Vagina (tissue), 2 donors: ENCODE data around the gene LMAN2L. TPM values are rescaled to one million over a fixed set of nuclear protein-coding genes. Genes with fewer than 3 reads are reported as not detected.

Experiments
- DNase-seq, 2 donors: peaks; one replicate each; pipeline ENCODE4 v3.0.0-alpha.2; 2017; ENCODE audit errors: extremely low spot score in 2 of 2
- H3K27ac ChIP-seq: fragments of 200-600 bp; sonication (generic); one replicate; pipeline ENCODE4 v1.5.1; 2019
- H3K27me3 ChIP-seq: fragments of 200-600 bp; sonication (generic); one replicate; pipeline ENCODE4 v1.5.1; 2019
- H3K36me3 ChIP-seq, 2 donors: fragments of 200-600 bp; sonication (generic); one replicate each; pipeline ENCODE4 v1.5.1; 2017 to 2019
- H3K4me1 ChIP-seq: fragments of 200-600 bp; sonication (generic); one replicate; pipeline ENCODE4 v1.5.1; 2019
- H3K4me3 ChIP-seq, 2 donors: fragments of 200-600 bp; sonication (generic); 1 replicate in 1 of 2; 2 replicates in 1 of 2; pipeline ENCODE4 v1.5.1; 2016 to 2019
- H3K9me3 ChIP-seq: fragments of 200-600 bp; sonication (generic); one replicate; pipeline ENCODE4 v1.5.1; 2019
- CTCF ChIP-seq, 3 experiments: fragments of 450-650 bp in 2 of 3; fragments of 200-600 bp in 1 of 3; sonication (generic) in 1 of 3; IDR thresholded peaks; one replicate each; pipeline ENCODE4 v1.5.1; 2017 to 2019; ENCODE audit warnings: antibody characterized with exemption in 3 of 3, mild to moderate bottlenecking in 2 of 3, moderate library complexity in 2 of 3
- POLR2A ChIP-seq, 2 donors: fragments of 450-650 bp; IDR thresholded peaks; one replicate each; pipeline ENCODE4 v1.6.1; 2017; ENCODE audit warnings: antibody characterized with exemption in 2 of 2, mild to moderate bottlenecking in 2 of 2, moderate library complexity in 2 of 2
- POLR2AphosphoS5 ChIP-seq, 2 donors: sonication (generic); formaldehyde crosslinking; IDR thresholded peaks; one replicate each; pipeline ENCODE4 v1.9.0; 2017; ENCODE audit warnings: antibody characterized with exemption in 2 of 2, mild to moderate bottlenecking in 2 of 2, low read depth in 1 of 2; ENCODE audit not compliant: insufficient read depth in 1 of 2
- intact Hi-C: fragments of 100-400 bp; cut with DNase I; formaldehyde crosslinking; loops from one replicate; pipeline ENCODE4 v1.15.1; 2023
- total RNA-seq: library from RNA; depleted of rRNA; stranded (reverse); fragments of >200 nt; gene quantifications from one replicate; pipeline ENCODE4 v1.2.3, GENCODE V29; 2016

The LMAN2L gene
- total RNA-seq, result 13.0 TPM

- peak within 1 kb of the TSS; percentile 90 to 93 for H3K4me3 ChIP-seq
- H3K4me1 ChIP-seq, result peaks cover 19% of the 10 kb centered on the region
- H3K27ac ChIP-seq, result peak within 1 kb of the TSS; percentile 82
- no peaks in the 10 kb centered on the region for H3K36me3 ChIP-seq
- DNase-seq, result peak in 1 of 2 donors; percentile 99
- intact Hi-C loops, result loop anchor here (10.0 kb wide), 1 partner anchor 105 kb away; the partner anchor contains the start of gene KANSL3
- no peaks in the 10 kb centered on the region for H3K9me3 ChIP-seq
- no peaks in the 10 kb centered on the region for H3K27me3 ChIP-seq
- TF ChIP-seq POLR2A (IDR thresholded peaks at IDR 0.05) (no peak), POLR2AphosphoS5 (IDR thresholded peaks at IDR 0.05; ENCODE audit: insufficient read depth in 1 of 2, low read depth in 1 of 2) (peak; percentile 77 to 94), CTCF (IDR thresholded peaks at IDR 0.05) (no peak)
Measured at GRCh38 chr2:96739633-96740428, at the start of gene LMAN2L. TSS of gene LMAN2L (minus strand) at chr2:96740064. CDS start at chr2:96740040, 24 bp downstream.

- Histone ChIP-seq H3K4me1 (peaks cover 33% of the 10 kb centered on the region), H3K27me3 (no peaks in the 10 kb centered on the region), H3K36me3 (no peaks in the 10 kb centered on the region), H3K27ac (no peak overlapping the region), H3K9me3 (no peaks in the 10 kb centered on the region), H3K4me3 (no peak overlapping the region)
- intact Hi-C loops, result no loop called here
- no peak for DNase-seq
- TF ChIP-seq CTCF (IDR thresholded peaks at IDR 0.05) (no peak), POLR2A (IDR thresholded peaks at IDR 0.05) (no peak), POLR2AphosphoS5 (IDR thresholded peaks at IDR 0.05; ENCODE audit: insufficient read depth in 1 of 2, low read depth in 1 of 2) (no peak)
Measured at GRCh38 chr2:96789245-96789617, 49.4 kb upstream of the LMAN2L start.

GRCh38 chr2:96788442-96789244 lies 48.8 kb upstream of the LMAN2L start:
- Histone ChIP-seq H3K36me3 (no peaks in the 10 kb centered on the region), H3K4me3 (no peak overlapping the region), H3K9me3 (no peaks in the 10 kb centered on the region), H3K27ac (peak overlapping the region; percentile 68), H3K27me3 (no peaks in the 10 kb centered on the region), H3K4me1 (peaks cover 33% of the 10 kb centered on the region)
- intact Hi-C loops, result no loop called here
- DNase-seq, result no peak
- TF ChIP-seq POLR2AphosphoS5 (IDR thresholded peaks at IDR 0.05; ENCODE audit: insufficient read depth in 1 of 2, low read depth in 1 of 2) (no peak), CTCF (IDR thresholded peaks at IDR 0.05) (no peak), POLR2A (IDR thresholded peaks at IDR 0.05) (no peak)

GRCh38 chr2:96787411-96787810 lies 47.5 kb upstream of the LMAN2L start:
- Histone ChIP-seq H3K4me1 (peaks cover 33% of the 10 kb centered on the region), H3K27ac (peak overlapping the region; percentile 68), H3K9me3 (no peaks in the 10 kb centered on the region), H3K4me3 (no peak overlapping the region), H3K27me3 (no peaks in the 10 kb centered on the region), H3K36me3 (no peaks in the 10 kb centered on the region)
- intact Hi-C loops, result no loop called here
- TF ChIP-seq POLR2AphosphoS5 (IDR thresholded peaks at IDR 0.05; ENCODE audit: insufficient read depth in 1 of 2, low read depth in 1 of 2) (no peak), CTCF (IDR thresholded peaks at IDR 0.05) (no peak), POLR2A (IDR thresholded peaks at IDR 0.05) (no peak)
- no peak for DNase-seq
